Measurements from ENCODE around the gene KIR3DL3.
"Not testable (repeated sequence)": the region's sequence is repeated elsewhere in the genome, so short reads cannot be mapped to it uniquely, and the experiment has no call there.

KIR3DL3 gene

GRCh38 chr19:54782916-54783315, 58.7 kb downstream of the KIR3DL3 start:
- not testable (repeated sequence) for DNase-seq (ENCODE audit: low spot score)
